Skin of body (tissue), 2 donors: Measurements from ENCODE around the gene SAMD4A. TPM values are rescaled to one million over a fixed set of nuclear protein-coding genes. Genes with fewer than 3 reads are reported as not detected.

Source experiments
- DNase-seq: peaks from one replicate; lab custom pipeline; 2025; lab: John Stamatoyannopoulos, UW
- total RNA-seq: library from RNA; depleted of rRNA; stranded (reverse); fragments of >200 nt; gene quantifications from one replicate; pipeline ENCODE4 v1.2.3, GENCODE V29; 2014

SAMD4A gene
- total RNA-seq, 1 donor from 2014 or later, result 41.9 TPM

- DNase-seq, result peak; percentile 76
Observed at GRCh38 chr14:54564868-54565784, 1.8 kb upstream of the SAMD4A start.

- DNase-seq, result peak; percentile 95
Observed at GRCh38 chr14:54565785-54566409, 1.0 kb upstream of the SAMD4A start.

GRCh38 chr14:54567224-54567638 lies 303 bp downstream of the SAMD4A start:
- no peak for DNase-seq

GRCh38 chr14:54567639-54568561 lies 972 bp downstream of the SAMD4A start:
- peak; percentile 54 for DNase-seq

GRCh38 chr14:54568821-54569595 lies 2.1 kb downstream of the SAMD4A start:
- DNase-seq, result peak; percentile 36

GRCh38 chr14:54570047-54570446 lies 3.1 kb downstream of the SAMD4A start:
- DNase-seq, result no peak

GRCh38 chr14:54570631-54571415 lies 3.9 kb downstream of the SAMD4A start:
- peak; percentile 40 for DNase-seq

- DNase-seq, result no peak
Observed at GRCh38 chr14:54572316-54572715, 5.4 kb downstream of the SAMD4A start.

- DNase-seq, result no peak
Observed at GRCh38 chr14:54574528-54574927, 7.6 kb downstream of the SAMD4A start.

- DNase-seq, result no peak
Observed at GRCh38 chr14:54577494-54577893, 10.6 kb downstream of the SAMD4A start.

GRCh38 chr14:54577977-54578376 lies 11.0 kb downstream of the SAMD4A start:
- DNase-seq, result peak; percentile 23

GRCh38 chr14:54579621-54580020 lies 12.7 kb downstream of the SAMD4A start:
- no peak for DNase-seq

- DNase-seq, result no peak
Observed at GRCh38 chr14:54580933-54581332, 14.0 kb downstream of the SAMD4A start.

- no peak for DNase-seq
Observed at GRCh38 chr14:54582334-54582733, 15.4 kb downstream of the SAMD4A start.

GRCh38 chr14:54584097-54584496 lies 17.2 kb downstream of the SAMD4A start:
- DNase-seq, result no peak

GRCh38 chr14:54585214-54585613 lies 18.3 kb downstream of the SAMD4A start:
- DNase-seq, result no peak

GRCh38 chr14:54589076-54589475 lies 22.1 kb downstream of the SAMD4A start:
- peak; percentile 21 for DNase-seq

- no peak for DNase-seq
Observed at GRCh38 chr14:54589843-54590242, 22.9 kb downstream of the SAMD4A start.

- DNase-seq, result no peak
Observed at GRCh38 chr14:54590481-54590880, 23.6 kb downstream of the SAMD4A start.

GRCh38 chr14:54591461-54591860 lies 24.5 kb downstream of the SAMD4A start:
- DNase-seq, result no peak
